AG09309 (cell line): ENCODE results near the gene MAPK11.

Source experiments
- DNase-seq: peaks from one replicate; pipeline ENCODE4 v3.0.0-alpha.2; 2010; ENCODE audit warnings: low read depth
- H3K4me3 ChIP-seq: 2 replicates; pipeline ENCODE4 v1.5.1; 2011; ENCODE audit warnings: mild to moderate bottlenecking, low read depth, low read length, moderate library complexity; ENCODE audit not compliant: control insufficient read depth
- TF ChIP-seq, protein P1 (sequence below): IDR thresholded peaks from 2 replicates; pipeline ENCODE4 v1.5.1; 2011; ENCODE audit warnings: mild to moderate bottlenecking, low read depth, low read length, inconsistent platforms; ENCODE audit not compliant: insufficient read depth, control insufficient read depth; ENCODE audit errors: missing control alignments

Gene MAPK11

DNA sequence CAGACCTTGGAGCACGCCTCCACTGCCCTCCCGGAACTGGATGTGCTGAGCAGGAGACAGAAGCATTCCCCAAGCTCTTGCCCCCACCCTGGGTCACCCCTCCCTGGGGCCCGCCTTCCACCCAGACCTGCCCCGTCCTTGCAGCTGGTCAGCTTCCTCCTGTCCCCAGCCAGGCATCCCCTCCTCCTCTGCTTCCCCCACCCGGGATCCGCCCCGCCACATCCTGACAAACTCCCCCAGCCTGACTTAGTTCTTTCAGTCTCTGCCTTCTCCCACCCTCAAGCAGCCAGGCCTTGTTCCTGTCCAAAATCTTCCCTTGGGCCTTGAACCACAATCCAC lies 38.4 kb upstream of the MAPK11 start:
- DNase-seq, result no peak
- no peak overlapping the region for H3K4me3 ChIP-seq
- TF ChIP-seq, protein P1, sequence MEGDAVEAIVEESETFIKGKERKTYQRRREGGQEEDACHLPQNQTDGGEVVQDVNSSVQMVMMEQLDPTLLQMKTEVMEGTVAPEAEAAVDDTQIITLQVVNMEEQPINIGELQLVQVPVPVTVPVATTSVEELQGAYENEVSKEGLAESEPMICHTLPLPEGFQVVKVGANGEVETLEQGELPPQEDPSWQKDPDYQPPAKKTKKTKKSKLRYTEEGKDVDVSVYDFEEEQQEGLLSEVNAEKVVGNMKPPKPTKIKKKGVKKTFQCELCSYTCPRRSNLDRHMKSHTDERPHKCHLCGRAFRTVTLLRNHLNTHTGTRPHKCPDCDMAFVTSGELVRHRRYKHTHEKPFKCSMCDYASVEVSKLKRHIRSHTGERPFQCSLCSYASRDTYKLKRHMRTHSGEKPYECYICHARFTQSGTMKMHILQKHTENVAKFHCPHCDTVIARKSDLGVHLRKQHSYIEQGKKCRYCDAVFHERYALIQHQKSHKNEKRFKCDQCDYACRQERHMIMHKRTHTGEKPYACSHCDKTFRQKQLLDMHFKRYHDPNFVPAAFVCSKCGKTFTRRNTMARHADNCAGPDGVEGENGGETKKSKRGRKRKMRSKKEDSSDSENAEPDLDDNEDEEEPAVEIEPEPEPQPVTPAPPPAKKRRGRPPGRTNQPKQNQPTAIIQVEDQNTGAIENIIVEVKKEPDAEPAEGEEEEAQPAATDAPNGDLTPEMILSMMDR, result no peak

DNA sequence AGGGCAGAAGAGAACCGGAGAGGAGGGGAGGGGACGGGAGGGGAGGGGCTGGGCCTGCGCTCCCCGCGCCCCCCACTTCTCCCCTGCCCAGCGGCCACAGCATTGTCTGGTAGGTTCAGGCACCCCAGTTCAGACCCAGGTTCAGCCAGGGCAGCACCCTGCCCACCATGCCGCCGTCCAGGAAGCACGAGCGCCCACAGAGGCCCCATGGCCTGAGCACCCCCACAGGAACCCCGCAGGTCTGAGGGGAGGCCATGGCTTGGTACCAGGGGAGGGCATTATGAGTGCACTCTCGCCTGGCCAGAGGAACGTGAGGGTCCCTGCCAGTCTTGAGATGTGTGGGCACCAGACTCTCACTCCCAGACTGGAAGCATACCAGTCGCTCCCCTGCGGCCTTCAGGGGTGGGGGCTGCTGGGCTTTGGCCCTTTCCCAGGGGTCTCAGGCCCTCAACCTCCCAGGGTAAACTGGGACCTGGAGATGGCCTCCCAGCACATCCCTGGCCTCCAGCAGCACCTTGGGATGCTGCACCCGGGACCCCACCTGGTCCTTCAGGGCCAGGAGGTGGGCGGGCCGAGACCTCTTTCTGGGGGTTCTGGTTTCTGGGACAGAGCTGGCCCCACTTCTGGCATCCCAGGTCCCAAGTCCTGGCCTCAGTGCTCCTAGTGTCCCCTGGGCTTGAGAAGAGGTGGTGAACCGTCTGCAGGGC lies 37.9 kb upstream of the MAPK11 start:
- TF ChIP-seq, protein P1, result no peak
- DNase-seq, result no peak
- H3K4me3 ChIP-seq, result no peak overlapping the region

DNA sequence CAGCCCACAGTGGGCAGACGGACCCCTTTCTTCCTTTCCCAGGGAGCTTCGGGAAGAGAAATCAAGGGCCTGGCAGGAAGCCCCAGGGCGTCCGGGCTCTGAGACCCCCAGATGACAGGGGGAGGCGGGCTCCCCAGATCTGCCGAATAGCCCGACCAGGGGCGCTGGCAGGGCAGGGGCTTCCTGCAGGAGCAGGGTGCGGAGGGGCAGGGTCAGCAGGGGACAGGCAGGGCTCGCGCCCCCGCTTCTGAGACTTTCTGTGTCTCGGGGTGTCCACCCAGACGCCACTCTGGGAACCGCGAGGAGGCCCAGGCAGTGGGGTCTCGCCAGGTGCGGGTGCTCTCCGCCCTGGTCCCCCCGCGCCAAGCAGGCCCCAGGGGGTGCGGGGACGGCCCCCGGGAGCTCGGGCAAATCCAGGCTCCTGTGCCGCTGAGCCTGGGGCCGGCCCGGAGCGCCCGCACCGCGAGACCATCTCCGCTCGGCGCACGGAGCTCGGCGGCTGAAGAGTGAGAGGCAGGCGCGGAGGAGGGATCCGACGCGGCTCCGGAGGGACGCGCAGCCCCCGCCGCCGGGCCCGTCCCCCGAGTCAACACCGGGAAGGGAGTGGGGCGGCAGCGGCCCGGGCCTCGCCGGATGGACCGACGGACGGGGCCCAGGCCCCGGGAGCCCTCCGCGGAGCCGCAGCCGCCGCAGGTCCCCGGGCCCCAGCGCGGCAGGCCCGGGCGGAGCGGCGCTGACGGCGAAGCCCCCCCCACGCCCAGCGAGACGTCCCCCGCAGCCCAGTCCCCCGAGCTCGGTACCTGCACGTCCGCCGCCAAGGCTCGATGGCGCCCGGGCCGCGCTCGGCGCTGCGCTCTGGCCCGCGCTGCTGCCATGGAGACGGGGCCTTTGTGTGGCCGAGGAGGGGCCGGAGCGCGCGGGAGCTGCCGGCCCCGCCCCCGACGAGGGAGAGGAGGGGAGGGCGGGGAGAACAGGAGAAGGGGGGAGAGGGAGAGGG lies 36.9 kb upstream of the MAPK11 start, which contains the start of gene PLXNB2:
Gene PLXNB2 (minus strand): TSS at position 894 of the 997 bp plus-strand sequence. CDS start 17,062 bp downstream, outside the sequence.
- TF ChIP-seq, protein P1, result no peak
- DNase-seq, result no peak
- peak within 1 kb of the TSS; percentile 97 for H3K4me3 ChIP-seq

DNA sequence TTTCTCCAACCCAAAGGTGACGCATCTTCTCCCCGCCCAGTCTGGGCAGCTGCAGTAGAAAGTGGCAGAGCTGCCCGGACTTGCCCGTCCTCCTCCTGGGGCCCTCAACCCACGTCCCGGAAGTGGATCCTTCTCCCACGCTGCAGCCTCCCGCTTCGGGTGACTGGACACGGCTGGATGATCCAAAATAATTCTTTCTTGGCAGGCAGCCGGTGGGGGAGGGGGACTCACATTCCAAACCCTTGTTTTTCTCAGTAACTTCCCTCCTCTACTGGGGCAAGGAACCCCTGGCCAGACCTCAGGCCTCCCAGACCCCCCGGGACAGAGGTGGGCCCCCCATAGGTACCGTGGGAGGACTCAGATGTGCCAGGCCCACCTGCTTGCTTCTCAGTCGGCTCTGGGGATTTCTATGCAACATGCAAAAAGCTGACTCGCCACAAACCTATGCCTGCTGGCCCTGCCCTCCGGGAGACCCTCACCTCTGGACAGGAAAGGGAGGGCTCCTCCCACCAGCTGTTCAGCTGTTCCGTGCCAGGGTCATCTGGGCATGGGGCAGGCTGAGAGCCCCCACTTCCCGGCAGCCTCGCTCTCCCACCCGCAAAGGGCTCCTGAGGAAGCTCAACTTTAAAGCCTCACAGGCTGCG lies 35.9 kb upstream of the MAPK11 start:
- peak overlapping the region; percentile 97 for H3K4me3 ChIP-seq
- TF ChIP-seq, protein P1, result no peak
- peak; percentile 88 for DNase-seq

DNA sequence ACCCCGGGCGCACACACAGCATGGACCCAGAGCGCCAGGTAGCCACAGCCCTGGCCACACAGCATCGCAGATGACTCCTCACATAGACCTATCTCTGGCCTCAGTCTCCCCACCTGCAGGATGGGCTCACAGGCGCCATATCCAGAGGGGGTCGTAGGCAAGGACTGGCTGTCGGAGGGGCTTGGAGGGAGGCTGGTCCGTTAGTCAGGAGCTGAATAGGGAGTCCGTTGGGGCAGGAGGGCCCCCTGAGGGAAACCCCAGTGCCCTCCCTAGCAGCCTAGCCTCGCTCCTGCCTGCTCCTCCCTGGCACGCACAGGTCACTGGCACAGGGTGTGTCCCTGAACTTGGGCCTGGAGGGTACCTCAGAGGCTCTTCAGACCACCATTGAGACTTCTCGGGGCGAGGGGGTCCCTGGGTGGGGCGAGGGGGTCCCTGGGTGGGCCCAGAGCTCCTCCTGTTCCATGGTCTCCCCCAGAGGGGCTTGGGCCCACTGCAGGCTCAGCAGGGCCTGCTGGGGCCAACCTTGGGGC lies 35.3 kb upstream of the MAPK11 start:
- peak overlapping the region; percentile 97 for H3K4me3 ChIP-seq
- DNase-seq, result no peak
- TF ChIP-seq, protein P1, result no peak

DNA sequence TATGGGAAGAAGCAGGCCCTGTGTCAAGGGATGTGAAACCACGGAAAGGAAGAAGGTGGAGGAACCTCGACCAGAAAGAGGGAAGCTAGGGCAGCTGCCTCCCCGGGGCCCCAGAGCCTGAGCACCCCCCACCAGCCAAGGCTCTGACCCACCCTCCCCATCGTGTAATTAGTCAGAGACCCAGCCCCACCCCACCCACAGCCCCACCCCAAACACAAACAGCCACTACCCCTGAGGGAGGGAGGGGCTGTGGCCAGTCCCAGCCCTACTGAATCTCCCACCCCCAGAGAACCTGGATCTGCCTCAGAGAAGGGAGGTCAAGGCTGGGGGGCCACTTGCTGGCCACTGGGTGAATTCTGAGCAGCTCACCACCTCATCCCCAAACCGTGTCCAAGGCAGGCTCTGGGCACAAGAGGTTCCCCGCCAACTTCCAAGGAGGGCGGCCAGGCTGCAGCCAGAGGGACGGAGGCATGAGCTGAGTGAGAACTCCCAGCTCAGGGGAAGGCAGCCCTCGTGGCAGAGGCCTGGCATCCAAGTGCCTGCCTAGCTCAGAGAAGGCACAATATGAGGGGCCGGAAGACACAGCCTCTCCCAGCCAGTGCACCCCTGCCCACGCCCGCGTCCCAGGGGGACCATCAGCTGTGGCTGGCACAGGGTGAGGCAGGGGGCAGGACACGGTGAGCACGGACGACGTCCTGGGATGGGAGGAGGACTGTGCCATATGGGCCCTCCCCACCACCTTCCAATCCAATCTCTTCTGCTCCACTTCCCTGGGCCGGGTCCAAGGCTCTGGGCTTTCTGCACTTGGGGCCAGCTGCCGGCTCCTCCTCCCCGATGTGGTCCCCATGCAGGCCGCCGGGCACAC lies 34.6 kb upstream of the MAPK11 start:
- peak overlapping the region; percentile 97 for H3K4me3 ChIP-seq
- TF ChIP-seq, protein P1, result no peak
- no peak for DNase-seq
